ENCODE results near the gene CDH4. TPM values are rescaled to one million over a fixed set of nuclear protein-coding genes. Genes with fewer than 3 reads are reported as not detected.

The CDH4 gene
- total and polyA plus RNA-seq, 7 donors = under 0.01 to 0.06 TPM; not detected in 5

DNA sequence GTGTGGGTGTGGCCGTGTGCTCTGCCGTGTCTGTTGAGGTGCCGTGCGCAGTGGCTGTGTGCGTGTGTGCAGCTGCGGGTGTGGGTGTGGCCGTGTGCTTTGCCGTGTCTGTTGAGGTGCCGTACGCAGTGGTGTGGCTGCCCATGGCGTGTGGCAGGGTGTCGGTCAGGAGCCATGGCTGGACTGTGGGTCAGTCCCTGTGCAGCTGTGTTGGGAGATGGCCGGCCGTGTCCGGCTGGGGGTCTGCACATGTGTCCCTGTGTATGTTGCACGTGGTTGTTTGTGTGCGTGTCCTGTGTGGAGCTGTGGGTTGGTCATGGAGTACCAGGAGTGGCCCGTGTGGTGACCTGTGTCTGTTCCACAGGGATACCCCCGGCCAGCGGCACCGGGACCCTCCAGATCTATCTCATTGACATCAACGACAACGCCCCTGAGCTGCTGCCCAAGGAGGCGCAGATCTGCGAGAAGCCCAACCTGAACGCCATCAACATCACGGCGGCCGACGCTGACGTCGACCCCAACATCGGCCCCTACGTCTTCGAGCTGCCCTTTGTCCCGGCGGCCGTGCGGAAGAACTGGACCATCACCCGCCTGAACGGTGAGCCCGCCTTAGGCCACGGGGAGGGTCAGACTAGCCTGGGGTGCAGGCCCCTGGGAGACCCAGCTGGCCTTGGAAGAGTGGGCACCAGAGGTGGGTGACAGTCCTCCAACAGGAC lies 675.9 kb downstream of the CDH4 start:
- TF ChIP-seq POLR2AphosphoS5 (IDR thresholded peaks at IDR 0.05) = no peak
- TF ChIP-seq EP300 (IDR thresholded peaks at IDR 0.05) = no peak
- TF ChIP-seq POLR2A (IDR thresholded peaks at IDR 0.05) = no peak
- TF ChIP-seq, protein P1, sequence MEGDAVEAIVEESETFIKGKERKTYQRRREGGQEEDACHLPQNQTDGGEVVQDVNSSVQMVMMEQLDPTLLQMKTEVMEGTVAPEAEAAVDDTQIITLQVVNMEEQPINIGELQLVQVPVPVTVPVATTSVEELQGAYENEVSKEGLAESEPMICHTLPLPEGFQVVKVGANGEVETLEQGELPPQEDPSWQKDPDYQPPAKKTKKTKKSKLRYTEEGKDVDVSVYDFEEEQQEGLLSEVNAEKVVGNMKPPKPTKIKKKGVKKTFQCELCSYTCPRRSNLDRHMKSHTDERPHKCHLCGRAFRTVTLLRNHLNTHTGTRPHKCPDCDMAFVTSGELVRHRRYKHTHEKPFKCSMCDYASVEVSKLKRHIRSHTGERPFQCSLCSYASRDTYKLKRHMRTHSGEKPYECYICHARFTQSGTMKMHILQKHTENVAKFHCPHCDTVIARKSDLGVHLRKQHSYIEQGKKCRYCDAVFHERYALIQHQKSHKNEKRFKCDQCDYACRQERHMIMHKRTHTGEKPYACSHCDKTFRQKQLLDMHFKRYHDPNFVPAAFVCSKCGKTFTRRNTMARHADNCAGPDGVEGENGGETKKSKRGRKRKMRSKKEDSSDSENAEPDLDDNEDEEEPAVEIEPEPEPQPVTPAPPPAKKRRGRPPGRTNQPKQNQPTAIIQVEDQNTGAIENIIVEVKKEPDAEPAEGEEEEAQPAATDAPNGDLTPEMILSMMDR (IDR thresholded peaks at IDR 0.05) = no peak
- 78 to 93% methylated on average over 43 of the region's 43 CpGs for WGBS, 2 donors
- Histone ChIP-seq H3K27me3 (peaks cover 0 to 21% (median 10%) of the 10 kb centered on the region in 3 donors), H3K9me3 (no peaks in the 10 kb centered on the region), H3K4me1 (no peaks in the 10 kb centered on the region), H3K27ac (no peak overlapping the region), H3K4me3 (no peak overlapping the region), H3K36me3 (no peaks in the 10 kb centered on the region)
- DNase-seq = no peak
- intact Hi-C loops (cut with DNase I) = no loop called here

DNA sequence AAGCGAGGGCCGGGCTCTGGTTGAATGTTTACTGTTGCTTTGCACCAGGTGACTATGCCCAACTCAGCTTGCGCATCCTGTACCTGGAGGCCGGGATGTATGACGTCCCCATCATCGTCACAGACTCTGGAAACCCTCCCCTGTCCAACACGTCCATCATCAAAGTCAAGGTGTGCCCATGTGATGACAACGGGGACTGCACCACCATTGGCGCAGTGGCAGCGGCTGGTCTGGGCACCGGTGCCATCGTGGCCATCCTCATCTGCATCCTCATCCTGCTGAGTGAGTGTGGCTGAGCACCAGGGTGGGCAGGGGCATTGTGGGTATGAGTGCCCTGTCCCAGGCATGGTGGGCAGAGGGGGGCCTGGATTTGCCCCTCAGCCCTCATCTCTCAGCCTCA lies 677.5 kb downstream of the CDH4 start:
- intact Hi-C loops (cut with DNase I) = no loop called here
- Histone ChIP-seq H3K4me3 (no peak overlapping the region), H3K27ac (no peak overlapping the region), H3K36me3 (no peaks in the 10 kb centered on the region), H3K9me3 (no peaks in the 10 kb centered on the region), H3K4me1 (no peaks in the 10 kb centered on the region), H3K27me3 (peaks cover 0 to 17% (median 5%) of the 10 kb centered on the region in 3 donors)
- DNase-seq = no peak
- TF ChIP-seq, protein P1 (IDR thresholded peaks at IDR 0.05) = no peak
- no peak for TF ChIP-seq POLR2AphosphoS5 (IDR thresholded peaks at IDR 0.05)
- no peak for TF ChIP-seq POLR2A (IDR thresholded peaks at IDR 0.05)
- TF ChIP-seq EP300 (IDR thresholded peaks at IDR 0.05) = no peak
- WGBS, 2 donors = 95 to 96% methylated on average over 12 of the region's 12 CpGs

DNA sequence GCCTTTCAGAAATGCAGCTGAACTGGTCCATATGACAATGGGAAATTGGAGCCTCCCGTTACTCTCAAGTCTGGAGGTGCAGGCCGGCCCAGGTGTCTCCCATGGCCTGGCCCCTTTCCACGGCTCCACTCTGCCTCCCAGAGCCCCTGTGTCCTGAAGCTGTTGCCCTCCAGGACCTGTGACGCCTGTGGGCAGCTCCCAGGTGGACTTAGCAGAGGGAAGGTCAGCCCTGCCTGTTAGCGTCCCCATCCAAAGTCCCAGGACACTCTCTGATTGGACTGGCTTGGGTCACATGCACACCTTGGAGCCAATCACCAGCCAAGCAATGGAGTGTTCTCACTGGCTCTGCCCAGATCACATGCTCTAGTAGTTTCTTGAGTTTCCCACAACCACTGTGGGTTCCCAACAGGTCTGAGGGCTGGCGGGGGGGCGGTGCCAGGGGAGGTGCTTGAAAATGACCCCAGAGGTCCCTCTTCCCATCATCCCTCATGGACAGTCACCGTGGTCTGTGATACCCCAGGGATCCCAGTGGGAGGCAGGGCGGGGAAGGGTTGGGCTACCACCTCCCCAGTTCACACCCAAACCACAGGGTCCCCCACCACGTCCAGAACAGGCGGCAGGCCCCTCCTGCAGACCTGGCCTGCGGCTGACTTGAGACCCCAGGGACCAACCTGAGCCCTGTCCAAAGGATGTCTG lies 678.1 kb downstream of the CDH4 start:
- intact Hi-C loops (cut with DNase I) = no loop called here
- TF ChIP-seq POLR2AphosphoS5 (IDR thresholded peaks at IDR 0.05) (no peak), EP300 (IDR thresholded peaks at IDR 0.05) (no peak)
- TF ChIP-seq, protein P1 (IDR thresholded peaks at IDR 0.05) = no peak
- 90% methylated on average over 12 of the region's 12 CpGs for WGBS, 2 donors
- no peaks in the 10 kb centered on the region for H3K36me3 ChIP-seq
- H3K27ac ChIP-seq = no peak overlapping the region
- no peak overlapping the region for H3K4me3 ChIP-seq
- DNase-seq = no peak
- H3K27me3 ChIP-seq = peaks cover 0 to 12% (median 0%) of the 10 kb centered on the region in 3 donors
- no peaks in the 10 kb centered on the region for H3K4me1 ChIP-seq
- no peaks in the 10 kb centered on the region for H3K9me3 ChIP-seq

DNA sequence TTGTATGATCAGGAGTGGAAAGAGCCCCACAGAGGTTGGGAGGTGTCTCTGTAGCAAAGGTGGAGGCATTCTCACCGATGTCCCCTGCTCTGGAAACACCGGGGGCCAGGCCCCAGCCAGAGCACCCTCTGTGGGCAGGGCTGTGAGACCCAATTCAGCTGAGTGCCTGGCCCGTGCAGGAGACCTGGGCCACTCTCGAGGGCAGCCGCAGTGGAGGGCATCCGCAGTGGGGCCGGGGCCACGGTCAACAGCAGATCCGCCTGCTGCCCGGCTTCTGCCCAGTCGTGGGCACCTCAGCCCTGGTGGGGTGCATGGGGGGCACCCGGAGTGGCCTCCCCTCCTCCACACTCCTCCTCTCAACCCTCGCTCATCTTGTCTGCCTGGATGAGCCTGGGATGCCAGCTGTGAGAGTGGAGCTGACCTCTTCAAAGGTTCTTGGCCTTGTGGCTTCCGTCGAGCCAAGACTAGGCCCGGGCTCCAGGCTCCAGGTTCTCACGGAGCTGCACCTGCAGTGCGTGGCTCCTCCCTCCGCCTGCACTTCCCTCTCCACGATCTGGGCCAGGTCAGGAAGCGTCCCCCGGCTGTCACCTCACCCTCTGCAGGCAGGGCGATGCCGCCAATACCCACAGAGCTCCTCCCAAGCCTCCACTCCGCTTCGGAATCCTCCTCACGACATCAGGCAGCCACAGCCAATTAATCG lies 678.9 kb downstream of the CDH4 start:
- intact Hi-C loops (cut with DNase I) = no loop called here
- H3K36me3 ChIP-seq = no peaks in the 10 kb centered on the region
- no peak for TF ChIP-seq POLR2A (IDR thresholded peaks at IDR 0.05)
- TF ChIP-seq EP300 (IDR thresholded peaks at IDR 0.05) = no peak
- TF ChIP-seq, protein P1 (IDR thresholded peaks at IDR 0.05) = no peak
- no peak for TF ChIP-seq POLR2AphosphoS5 (IDR thresholded peaks at IDR 0.05)
- peaks cover 0 to 7% (median 0%) of the 10 kb centered on the region in 3 donors for H3K27me3 ChIP-seq
- H3K4me1 ChIP-seq = no peaks in the 10 kb centered on the region
- H3K9me3 ChIP-seq = no peaks in the 10 kb centered on the region
- peak; percentile 58 for DNase-seq
- WGBS, 2 donors = 86 to 87% methylated on average over 28 of the region's 28 CpGs
- H3K27ac ChIP-seq = no peak overlapping the region
- H3K4me3 ChIP-seq = no peak overlapping the region

All from sigmoid colon (tissue), 7 donors.